A673 (cell line): Measurements from ENCODE around the gene PTPN14.

Experiments used
- CTCF ChIP-seq: fragments of 300-800, 200-600 bp; sonication (generic); conservative IDR thresholded peaks from 2 replicates; pipeline ENCODE4 v1.5.1; 2017; ENCODE audit warnings: low read depth, mild to moderate bottlenecking, antibody characterized with exemption, low read length, moderate library complexity, mixed read lengths
- EZH2 ChIP-seq: fragments of 200-600 bp; sonication (generic); IDR thresholded peaks from 2 replicates; pipeline ENCODE4 v1.6.1; 2017; ENCODE audit warnings: borderline replicate concordance, low read depth, mild to moderate bottlenecking, mixed read lengths, antibody characterized with exemption, low read length; ENCODE audit not compliant: poor library complexity, severe bottlenecking

GRCh38 chr1:214586621-214587020 lies 35.2 kb upstream of the PTPN14 start:
- TF ChIP-seq EZH2, result no peak
- no peak for TF ChIP-seq CTCF
